Measurements from ENCODE around the gene MAST3. TPM values are rescaled to one million over a fixed set of nuclear protein-coding genes. Genes with fewer than 3 reads are reported as not detected.

Gene MAST3
- total RNA-seq, 2 experiments from 2014 or later = 14.8 to 31.4 TPM

DNA sequence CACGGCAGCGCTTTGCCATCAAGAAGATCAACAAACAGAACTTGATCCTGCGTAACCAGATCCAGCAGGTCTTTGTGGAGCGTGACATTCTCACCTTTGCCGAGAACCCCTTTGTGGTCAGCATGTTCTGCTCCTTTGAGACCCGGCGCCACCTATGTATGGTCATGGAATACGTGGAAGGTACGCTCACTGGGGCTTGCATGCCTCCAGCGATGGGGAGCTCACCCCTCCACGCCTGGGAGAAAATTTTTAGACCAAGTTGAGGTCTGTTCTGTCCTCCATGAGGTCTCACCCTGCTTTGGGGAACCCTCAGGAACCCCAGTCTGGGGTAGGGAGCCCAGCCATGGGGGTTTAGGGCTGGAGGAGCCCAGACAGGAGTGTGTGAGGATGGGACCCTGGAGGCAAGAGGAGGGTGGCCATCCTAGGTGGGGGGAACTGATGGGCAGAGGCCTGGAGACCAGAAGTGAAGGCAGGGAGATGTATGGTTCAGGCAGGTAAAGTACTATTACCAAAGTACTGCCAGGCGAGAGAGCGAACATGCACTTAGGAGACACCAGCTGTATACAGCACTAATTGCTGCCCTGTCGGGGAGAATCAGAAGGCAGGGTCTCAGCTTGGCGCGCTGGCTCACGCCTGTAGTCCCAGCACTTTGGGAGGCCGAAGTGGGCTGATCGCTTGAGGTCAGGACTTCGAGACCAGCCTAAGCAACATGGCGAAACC, 33.1 kb downstream of the MAST3 start:
- H2AFZ ChIP-seq (ENCODE audit: low read length) = no peak overlapping the region
- no peaks in the 10 kb centered on the region for H3K79me2 ChIP-seq (ENCODE audit: insufficient read depth, low read depth, low read length)
- intact Hi-C loops (cut with micrococcal nuclease; ENCODE audit: unreplicated experiment) = no loop called here
- H3K9me3 ChIP-seq (ENCODE audit: low read length) = no peaks in the 10 kb centered on the region
- POLR2A ChIA-PET = no interaction called here
- peaks cover 83% of the 10 kb centered on the region for H3K36me3 ChIP-seq (ENCODE audit: insufficient read depth, low read length)
- H4K20me1 ChIP-seq (ENCODE audit: insufficient read depth, low read length) = no peaks in the 10 kb centered on the region
- CTCF ChIA-PET (ENCODE audit: unreplicated experiment) = no interaction called here
- DNase-seq (ENCODE audit: low spot score) = no peak
- no peak overlapping the region for H3K4me2 ChIP-seq (ENCODE audit: low read length)
- no peaks in the 10 kb centered on the region for H3K9me2 ChIP-seq (ENCODE audit: insufficient read depth, low read length)
- H3K4me1 ChIP-seq (ENCODE audit: insufficient read depth, low read length, poor library complexity, severe bottlenecking) = no peaks in the 10 kb centered on the region
- TF ChIP-seq EZH2phosphoT487 (IDR thresholded peaks at IDR 0.05; ENCODE audit: borderline replicate concordance, low read depth, low read length) (no peak), CTCF (conservative IDR thresholded peaks at IDR 0.05; ENCODE audit: low read length) (no peak)
- no peak overlapping the region for H3K4me3 ChIP-seq (ENCODE audit: low read depth, low read length, poor library complexity, severe bottlenecking)
- no peak overlapping the region for H3K27ac ChIP-seq (ENCODE audit: low read depth, low read length, poor library complexity, severe bottlenecking)
- no TSS peak for BruUV-seq (replicated peaks)

GRCh38 chr19:18131841-18132596, 34.4 kb downstream of the MAST3 start:
- no TSS peak for BruUV-seq (replicated peaks)
- no peak for DNase-seq (ENCODE audit: low spot score)
- intact Hi-C loops (cut with micrococcal nuclease; ENCODE audit: unreplicated experiment) = no loop called here

More at GRCh38 chr19:18131841-18132596, 34.4 kb downstream of the MAST3 start:
- Histone ChIP-seq H3K9me2 (ENCODE audit: insufficient read depth, low read length) (no peaks in the 10 kb centered on the region), H3K4me2 (ENCODE audit: low read length) (no peak overlapping the region), H3K4me3 (ENCODE audit: low read depth, low read length, poor library complexity, severe bottlenecking) (no peak overlapping the region), H3K9me3 (ENCODE audit: low read length) (no peaks in the 10 kb centered on the region), H3K4me1 (ENCODE audit: insufficient read depth, low read length, poor library complexity, severe bottlenecking) (no peaks in the 10 kb centered on the region), H3K79me2 (ENCODE audit: insufficient read depth, low read depth, low read length) (no peaks in the 10 kb centered on the region), H2AFZ (ENCODE audit: low read length) (no peak overlapping the region), H4K20me1 (ENCODE audit: insufficient read depth, low read length) (no peaks in the 10 kb centered on the region), H3K36me3 (ENCODE audit: insufficient read depth, low read length) (peaks cover 86% of the 10 kb centered on the region), H3K27ac (ENCODE audit: low read depth, low read length, poor library complexity, severe bottlenecking) (no peak overlapping the region)
- ChIA-PET POLR2A (no interaction called here), CTCF (ENCODE audit: unreplicated experiment) (no interaction called here)
- TF ChIP-seq CTCF (conservative IDR thresholded peaks at IDR 0.05; ENCODE audit: low read length) (no peak), EZH2phosphoT487 (IDR thresholded peaks at IDR 0.05; ENCODE audit: borderline replicate concordance, low read depth, low read length) (no peak)
